Measurements from ENCODE around the gene ANO10.
"Not testable (repeated sequence)": the region's sequence is repeated elsewhere in the genome, so short reads cannot be mapped to it uniquely, and the experiment has no call there.

The ANO10 gene

GRCh38 chr3:43624619-43625305, 3.0 kb upstream of the ANO10 start:
- peak; percentile 43 for DNase-seq

GRCh38 chr3:43620831-43621655, 768 bp downstream of the ANO10 start:
- DNase-seq = no peak

DNA sequence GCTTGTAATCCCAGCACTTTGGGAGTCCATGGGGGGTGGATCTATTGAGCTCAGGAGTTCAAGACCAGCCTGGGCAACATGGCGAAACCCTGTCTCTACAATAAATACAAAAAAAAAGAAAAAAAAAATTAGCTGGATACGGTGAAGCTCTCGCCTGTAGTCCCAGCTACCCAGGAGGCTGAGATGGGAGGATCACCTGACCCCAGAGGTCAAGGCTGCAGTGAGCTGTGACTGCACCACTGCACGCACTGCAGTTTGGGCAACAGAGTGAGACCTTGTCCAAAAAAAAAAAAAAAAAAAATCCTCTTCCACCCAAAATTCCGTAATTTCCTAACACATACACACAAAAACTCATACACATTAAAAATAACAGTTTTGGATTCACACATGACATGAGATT, 2.2 kb downstream of the ANO10 start:
- no peak for DNase-seq

GRCh38 chr3:43618142-43618541, 3.7 kb downstream of the ANO10 start:
- no peak for DNase-seq

- no peak for DNase-seq
These were observed 5.8 kb downstream of the ANO10 start for GRCh38 chr3:43616034-43616433.

- no peak for DNase-seq
These were observed 6.7 kb downstream of the ANO10 start for GRCh38 chr3:43615133-43615532.

DNA sequence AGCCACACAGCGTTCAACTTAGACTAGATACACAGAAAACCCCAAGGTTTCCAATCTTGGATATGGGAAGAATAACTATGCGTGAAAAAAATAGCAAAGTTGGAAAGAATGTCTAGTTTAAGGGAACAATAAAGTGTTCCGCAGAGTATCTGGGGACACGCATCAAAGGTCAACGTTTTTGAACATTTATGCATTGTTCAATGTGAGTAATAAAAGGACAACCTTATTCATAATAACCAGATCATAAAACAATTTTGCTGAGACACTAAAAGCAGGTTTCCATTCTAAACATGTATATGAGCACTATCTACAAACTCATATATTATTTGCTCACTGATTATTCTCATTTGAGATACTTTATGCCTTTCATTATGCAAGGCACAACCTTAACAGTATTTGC, 7.8 kb downstream of the ANO10 start:
- DNase-seq = no peak

- DNase-seq = no peak
These were observed 9.4 kb downstream of the ANO10 start for GRCh38 chr3:43612419-43612818.

GRCh38 chr3:43609406-43609805, 12.4 kb downstream of the ANO10 start:
- no peak for DNase-seq

DNA sequence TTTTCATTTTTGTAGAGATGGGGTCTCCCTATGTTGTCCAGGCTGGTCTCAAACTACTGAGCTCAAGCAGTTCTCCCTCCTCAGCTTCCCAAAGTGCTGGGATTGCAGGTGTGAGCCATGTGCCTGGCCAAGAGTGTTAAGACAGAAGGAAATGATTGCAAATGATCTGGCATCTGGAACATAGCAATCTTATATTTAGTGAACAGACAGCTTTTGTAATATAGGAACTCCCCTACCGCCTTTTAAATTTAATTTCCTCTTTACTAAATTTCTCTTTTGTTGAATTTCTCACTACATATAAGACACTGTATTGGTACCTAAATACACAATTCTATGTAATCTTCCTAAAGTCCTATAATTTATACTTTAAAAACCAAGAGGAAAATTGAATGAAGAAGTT, 13.1 kb downstream of the ANO10 start:
- DNase-seq = peak; percentile 69

DNA sequence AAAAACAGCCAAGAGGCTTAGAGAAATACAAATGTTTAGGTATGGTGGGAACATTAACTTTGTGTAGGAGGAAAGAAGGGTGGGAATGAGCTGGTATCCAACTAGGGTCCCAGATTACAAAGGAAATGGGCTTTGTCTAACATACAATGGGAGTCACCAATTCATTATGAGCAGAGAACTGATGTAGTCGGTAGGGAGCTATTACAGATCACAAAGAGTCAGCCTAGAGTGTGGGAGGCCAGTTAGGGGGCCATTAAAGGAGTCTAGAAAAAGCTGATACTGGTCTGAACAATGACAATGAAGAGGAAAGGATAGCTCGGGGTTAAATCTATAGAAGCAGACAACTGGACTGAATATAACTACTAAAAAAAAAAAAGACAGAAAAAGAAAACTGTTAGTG, 15.5 kb downstream of the ANO10 start:
- no peak for DNase-seq

DNA sequence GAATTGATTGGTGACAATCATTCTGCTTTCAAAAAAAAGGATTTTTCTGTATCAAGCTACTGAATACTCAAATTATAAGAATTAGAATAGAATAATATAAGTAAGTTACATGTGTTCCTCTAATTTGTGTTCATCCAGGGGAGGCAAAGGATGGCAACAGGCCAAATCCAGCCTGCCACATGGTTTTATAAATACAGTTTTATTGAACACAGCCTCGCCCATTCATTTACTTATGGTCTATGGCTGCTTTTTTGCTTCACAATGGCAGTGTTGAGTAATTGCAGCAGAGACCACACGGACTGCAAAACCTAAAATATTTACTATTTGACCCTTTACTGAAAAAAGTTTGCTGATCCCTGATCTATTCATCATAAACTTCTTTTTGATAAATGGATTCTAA, 21.9 kb downstream of the ANO10 start:
- DNase-seq = not testable (repeated sequence)

DNA sequence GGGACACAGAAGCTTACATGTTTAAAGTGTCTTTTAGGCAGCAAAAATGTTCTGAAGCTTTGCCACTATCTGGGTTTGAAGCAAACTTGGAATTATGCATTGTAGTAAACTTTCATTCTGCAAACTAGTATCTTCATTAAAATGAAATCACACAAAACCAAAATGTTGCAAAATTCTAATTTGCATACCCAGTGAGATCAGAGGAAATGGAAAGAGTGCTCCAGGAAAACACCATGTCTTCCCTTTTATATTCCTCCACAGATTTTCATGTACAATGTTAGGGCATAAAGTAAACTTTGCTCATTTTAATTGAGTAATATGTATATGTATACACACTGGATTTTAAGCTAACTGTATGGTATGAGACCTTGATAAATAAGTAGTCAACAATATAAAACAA, 23.9 kb downstream of the ANO10 start:
- peak; percentile 74 for DNase-seq

DNA sequence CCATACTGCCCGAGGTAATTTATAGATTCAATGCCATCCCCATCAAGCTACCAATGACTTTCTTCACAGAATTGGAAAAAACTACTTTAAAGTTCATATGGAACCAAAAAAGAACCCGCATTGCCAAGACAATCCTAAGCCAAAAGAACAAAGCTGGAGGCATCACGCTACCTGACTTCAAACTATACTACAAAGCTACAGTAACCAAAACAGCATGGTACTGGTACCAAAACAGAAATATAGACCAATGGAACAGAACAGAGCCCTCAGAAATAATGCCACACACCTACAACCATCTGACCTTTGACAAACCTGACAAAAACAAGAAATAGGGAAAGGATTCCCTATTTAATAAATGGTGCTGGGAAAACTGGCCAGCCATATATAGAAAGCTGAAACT, 25.6 kb downstream of the ANO10 start:
- DNase-seq = not testable (repeated sequence)

DNA sequence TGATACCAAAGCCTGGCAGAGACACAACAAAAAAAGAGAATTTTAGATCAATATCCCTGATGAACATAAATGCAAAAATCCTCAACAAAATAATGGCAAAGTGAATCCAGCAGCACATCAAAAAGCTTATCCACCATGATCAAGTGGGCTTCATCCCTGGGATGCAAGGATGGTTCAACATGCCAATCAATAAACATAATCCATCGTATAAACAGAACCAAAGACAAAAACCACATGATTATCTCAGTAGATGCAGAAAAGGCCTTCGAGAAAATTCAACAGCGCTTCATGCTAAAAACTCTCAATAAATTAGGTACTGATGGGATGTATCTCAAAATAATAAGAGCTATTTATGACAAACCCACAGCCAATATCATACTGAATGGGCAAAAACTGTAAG, 26.5 kb downstream of the ANO10 start:
- DNase-seq = not testable (repeated sequence)

DNA sequence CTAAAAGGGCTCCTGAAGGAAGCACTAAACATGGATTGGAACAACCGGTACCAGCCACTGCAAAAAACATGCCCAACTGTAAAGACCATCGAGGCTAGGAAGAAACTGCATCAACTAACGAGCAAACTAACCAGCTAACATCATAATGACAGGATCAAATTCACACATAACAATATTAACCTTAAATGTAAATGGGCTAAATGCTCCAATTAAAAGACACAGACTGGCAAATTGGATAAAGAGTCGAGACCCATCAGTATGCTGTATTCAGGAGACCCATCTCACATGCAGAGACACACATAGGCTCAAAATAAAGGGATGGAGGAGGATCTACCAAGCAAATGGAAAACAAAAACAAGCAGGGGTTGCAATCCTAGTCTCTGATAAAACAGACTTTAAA, 28.2 kb downstream of the ANO10 start:
- DNase-seq = not testable (repeated sequence)

DNA sequence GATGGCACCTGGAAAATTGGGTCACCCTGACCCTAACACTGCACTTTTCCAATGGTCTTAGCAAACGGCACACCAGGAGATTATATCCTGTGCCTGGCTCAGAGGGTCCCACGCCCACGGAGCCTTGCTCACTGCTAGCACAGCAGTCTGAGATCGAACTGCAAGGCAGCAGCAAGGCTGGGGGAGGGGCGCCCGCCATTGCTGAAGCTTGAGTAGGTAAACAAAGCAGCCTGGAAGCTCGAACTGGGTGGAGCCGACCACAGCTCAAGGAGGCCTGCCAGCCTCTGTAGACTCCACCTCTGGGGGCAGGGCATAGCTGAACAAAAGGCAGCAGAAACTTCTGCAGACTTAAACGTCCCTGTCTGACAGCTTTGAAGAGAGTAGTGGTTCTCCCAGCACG, 29.9 kb downstream of the ANO10 start:
- not testable (repeated sequence) for DNase-seq

GRCh38 chr3:43587303-43587702, 34.5 kb downstream of the ANO10 start:
- peak; percentile 8 for DNase-seq

DNA sequence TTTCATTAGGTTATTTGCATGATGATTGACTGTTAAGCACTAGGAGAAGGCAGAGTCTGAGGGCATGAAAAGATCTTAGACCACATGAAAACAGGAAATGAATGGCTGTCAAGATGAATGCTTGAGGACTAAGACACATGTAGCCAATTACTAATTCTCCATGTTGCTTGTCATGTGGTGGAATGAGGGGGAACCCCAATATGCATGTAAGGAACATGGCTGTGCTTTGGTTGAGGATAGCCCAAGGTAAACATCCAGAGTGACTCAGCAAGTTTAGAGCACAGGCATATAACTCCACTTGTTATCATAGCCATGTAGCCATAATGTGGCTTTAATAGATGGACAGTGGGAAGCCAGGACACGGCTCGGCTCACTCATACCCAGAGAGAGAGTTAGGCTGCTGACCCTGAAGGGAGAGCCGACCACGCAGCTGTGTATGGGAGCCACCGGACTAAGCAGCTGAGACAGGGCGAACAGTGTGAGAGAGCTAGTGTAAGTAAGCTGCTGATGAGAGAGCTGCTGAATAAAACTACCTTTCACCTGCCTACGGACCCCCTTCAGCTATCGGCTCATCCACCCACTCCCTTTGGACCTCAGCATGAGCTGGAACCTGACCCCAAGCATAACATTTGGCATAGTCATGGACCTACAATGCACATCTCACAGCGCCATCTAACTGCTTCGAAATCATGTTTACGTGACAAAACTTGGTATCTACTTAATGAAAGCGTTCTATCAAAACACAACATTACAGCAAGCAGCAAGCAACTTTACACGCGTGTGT, 37.6 kb downstream of the ANO10 start:
- DNase-seq = no peak

DNA sequence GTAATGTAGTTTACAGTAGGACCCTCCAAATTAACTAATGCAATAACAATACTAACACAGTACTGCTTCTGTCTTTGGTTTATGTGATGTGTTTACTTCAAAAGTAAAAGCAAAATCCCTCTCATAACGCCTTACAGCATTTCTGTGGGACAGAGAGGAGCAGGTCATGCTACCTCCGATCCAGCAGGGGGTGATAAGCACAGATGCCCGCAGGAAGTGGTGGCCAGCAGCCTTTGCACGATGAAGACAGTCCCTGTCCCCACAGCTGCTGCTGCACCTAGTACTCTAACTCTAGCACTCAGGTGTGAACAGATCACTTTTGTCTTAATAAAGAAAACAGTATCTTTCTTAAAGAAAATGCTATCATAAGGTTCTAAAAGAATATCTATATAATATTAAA, 38.3 kb downstream of the ANO10 start:
- DNase-seq = no peak

DNA sequence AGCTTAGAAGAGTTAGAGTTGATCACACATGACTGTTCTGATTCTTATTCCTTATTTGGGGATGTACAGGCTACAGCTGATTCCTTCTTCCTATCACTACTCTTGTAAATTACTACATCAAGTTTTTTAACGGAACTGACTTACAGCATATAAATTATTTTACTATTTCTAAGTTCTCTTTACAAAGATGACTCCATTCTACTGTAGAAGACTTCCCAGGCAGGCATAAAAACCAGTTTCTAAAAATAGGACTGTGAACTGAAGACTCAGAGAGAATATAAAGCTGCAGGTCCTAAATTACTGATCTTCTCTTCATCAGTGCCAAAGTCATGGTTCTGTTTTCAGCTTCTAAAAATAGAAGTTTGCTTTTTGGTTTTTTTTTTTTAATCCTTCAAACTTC, 38.9 kb downstream of the ANO10 start:
- peak; percentile 18 for DNase-seq

DNA sequence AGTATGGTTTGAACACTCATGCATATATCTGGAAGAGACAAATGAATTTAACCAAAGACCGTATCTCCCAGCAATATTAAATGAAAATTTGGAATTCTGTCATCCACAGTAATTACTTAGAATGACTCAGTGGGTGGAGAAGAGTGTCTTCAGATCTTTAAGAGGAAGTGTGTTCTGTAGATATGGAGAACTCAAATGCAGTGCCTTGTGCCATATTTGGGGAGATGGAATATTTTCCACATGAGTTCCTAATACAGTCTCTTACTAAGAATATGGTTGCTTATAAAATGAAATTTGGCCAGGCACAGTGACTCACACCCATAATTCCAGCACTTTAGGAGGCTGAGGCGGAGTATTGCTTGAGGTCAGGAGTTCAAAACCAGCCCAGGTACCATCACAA, 40.5 kb downstream of the ANO10 start:
- DNase-seq = peak; percentile 36

DNA sequence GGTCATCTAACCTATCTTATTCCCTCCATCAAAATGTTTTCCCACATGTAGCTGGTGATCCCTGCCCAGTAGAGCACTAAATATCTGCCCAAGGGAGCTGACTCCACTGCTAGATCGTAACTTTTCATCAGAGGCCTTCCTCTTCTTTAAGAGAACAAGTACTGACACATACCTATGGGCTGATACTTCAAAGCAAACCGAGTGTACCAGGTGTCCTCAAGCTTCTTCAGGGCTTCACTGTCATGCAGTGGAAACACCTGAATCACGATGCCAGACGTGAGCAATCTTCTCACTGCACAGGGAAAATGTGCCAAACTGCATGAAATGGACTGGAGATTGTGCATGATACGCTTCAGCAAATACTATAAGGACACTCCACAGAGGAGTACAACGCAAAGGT, 41.6 kb downstream of the ANO10 start:
- DNase-seq = no peak

GRCh38 chr3:43573576-43573975, 48.2 kb downstream of the ANO10 start:
- no peak for DNase-seq

Measured in inflammatory macrophage treated with lipopolysaccharide for 4 hours (primary cell).